HEK293 (cell line): ENCODE measurements around the gene TMEM214.

Experiments used
- WT1 ChIP-seq: fragments of 450-650 bp; formaldehyde crosslinking; IDR thresholded peaks from 2 replicates; pipeline ENCODE4 v1.5.1; 2016; ENCODE audit warnings: missing biosample characterization, missing genetic modification characterization
- ZFP69B ChIP-seq: fragments of 450-650 bp; formaldehyde crosslinking; IDR thresholded peaks from 2 replicates; pipeline ENCODE4 v1.5.1; 2016; ENCODE audit warnings: missing biosample characterization, missing genetic modification characterization
- TF ChIP-seq, protein P1 (sequence below): fragments of 450-650 bp; formaldehyde crosslinking; IDR thresholded peaks from 2 replicates; pipeline ENCODE4 v1.5.1; 2016; ENCODE audit warnings: missing biosample characterization, missing genetic modification characterization

DNA sequence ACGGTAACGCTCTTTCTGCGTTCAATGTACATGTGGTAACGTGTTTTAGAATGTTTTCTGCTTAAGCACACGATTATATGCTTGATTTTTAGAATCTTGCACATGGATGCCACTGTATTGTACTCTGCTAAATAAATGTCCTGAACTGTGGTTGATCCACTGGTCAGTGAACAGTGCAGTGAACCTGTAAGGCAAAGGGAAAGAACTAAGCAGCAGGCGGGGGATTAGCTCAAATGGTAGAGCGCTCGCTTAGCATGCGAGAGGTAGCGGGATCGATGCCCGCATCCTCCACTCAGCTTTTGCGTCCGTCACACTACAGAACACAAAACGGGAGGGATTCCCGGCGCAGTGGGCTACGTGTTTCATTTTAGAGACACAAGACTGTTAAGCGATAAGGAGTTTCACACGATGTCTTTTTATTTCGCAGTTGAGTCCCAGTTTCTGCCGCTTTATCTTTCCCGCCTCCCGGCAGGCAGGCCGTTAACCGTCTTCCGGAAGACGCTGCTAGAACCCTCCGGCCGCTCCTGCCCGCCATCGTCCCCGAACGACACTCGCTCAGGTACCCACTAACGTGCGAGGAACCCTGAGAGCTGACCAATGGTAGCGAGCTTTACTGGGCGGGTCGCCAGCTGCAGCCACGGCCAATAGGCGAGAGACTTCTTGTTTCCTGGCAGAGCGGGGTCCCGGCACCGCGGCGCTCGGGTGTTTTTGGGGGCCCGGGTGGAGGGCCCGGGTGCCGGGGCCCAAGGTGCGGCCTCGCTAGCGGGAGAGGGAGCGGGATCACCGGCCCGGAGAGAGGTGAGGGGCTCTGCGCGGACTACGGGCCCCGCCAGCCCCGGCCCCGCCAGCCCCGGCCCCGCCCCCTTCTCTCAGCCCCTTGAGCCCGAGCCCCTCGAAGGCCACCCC lies 18.5 kb downstream of the TMEM214 start, which contains the start of gene AGBL5:
- TF ChIP-seq ZFP69B (tag by site-specific recombination), result peak; percentile 45
- TF ChIP-seq WT1, result no peak; the same call in none of the 2 replicates
- TF ChIP-seq, protein P1, sequence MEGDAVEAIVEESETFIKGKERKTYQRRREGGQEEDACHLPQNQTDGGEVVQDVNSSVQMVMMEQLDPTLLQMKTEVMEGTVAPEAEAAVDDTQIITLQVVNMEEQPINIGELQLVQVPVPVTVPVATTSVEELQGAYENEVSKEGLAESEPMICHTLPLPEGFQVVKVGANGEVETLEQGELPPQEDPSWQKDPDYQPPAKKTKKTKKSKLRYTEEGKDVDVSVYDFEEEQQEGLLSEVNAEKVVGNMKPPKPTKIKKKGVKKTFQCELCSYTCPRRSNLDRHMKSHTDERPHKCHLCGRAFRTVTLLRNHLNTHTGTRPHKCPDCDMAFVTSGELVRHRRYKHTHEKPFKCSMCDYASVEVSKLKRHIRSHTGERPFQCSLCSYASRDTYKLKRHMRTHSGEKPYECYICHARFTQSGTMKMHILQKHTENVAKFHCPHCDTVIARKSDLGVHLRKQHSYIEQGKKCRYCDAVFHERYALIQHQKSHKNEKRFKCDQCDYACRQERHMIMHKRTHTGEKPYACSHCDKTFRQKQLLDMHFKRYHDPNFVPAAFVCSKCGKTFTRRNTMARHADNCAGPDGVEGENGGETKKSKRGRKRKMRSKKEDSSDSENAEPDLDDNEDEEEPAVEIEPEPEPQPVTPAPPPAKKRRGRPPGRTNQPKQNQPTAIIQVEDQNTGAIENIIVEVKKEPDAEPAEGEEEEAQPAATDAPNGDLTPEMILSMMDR (tag by site-specific recombination), result no peak
